GM19099 (cell line): ENCODE data around the gene DCANP1.

Experiments used
- POLR2A ChIP-seq: IDR thresholded peaks from 3 replicates; pipeline ENCODE4 v1.6.1; 2011; ENCODE audit warnings: low read depth; ENCODE audit not compliant: insufficient read length; ENCODE audit errors: extremely low read depth

Gene DCANP1

GRCh38 chr5:135452321-135453030, 5.3 kb upstream of the DCANP1 start, which contains the start of gene TIFAB:
TSS of gene TIFAB (minus strand) at chr5:135452351. CDS start at chr5:135449939, 2,412 bp downstream.
- TF ChIP-seq POLR2A = no peak

GRCh38 chr5:135451581-135452320, 4.6 kb upstream of the DCANP1 start:
- no peak for TF ChIP-seq POLR2A

- TF ChIP-seq POLR2A = no peak
Measured at GRCh38 chr5:135450952-135451351, 3.8 kb upstream of the DCANP1 start.

GRCh38 chr5:135450336-135450735, 3.2 kb upstream of the DCANP1 start:
- no peak for TF ChIP-seq POLR2A

GRCh38 chr5:135449644-135450043, 2.5 kb upstream of the DCANP1 start:
- no peak for TF ChIP-seq POLR2A

GRCh38 chr5:135448791-135449507, 1.8 kb upstream of the DCANP1 start:
- no peak for TF ChIP-seq POLR2A

GRCh38 chr5:135448071-135448739, 1.1 kb upstream of the DCANP1 start:
- no peak for TF ChIP-seq POLR2A

- no peak for TF ChIP-seq POLR2A
Measured at GRCh38 chr5:135446615-135447014, 533 bp downstream of the DCANP1 start.

- no peak for TF ChIP-seq POLR2A
Measured at GRCh38 chr5:135446206-135446605, 942 bp downstream of the DCANP1 start.

GRCh38 chr5:135445306-135445985, 1.7 kb downstream of the DCANP1 start:
- TF ChIP-seq POLR2A = no peak

GRCh38 chr5:135444881-135445280, 2.3 kb downstream of the DCANP1 start:
- no peak for TF ChIP-seq POLR2A

- no peak for TF ChIP-seq POLR2A
Measured at GRCh38 chr5:135444360-135444759, 2.8 kb downstream of the DCANP1 start.

GRCh38 chr5:135443161-135443960, 3.8 kb downstream of the DCANP1 start:
- TF ChIP-seq POLR2A = no peak
